NCI-H128 (cell line): ENCODE results near the gene TSHZ2.

Experiments
- DNase-seq: peaks from one replicate; lab custom pipeline; 2025; ENCODE audit not compliant: unreplicated experiment; lab: John Stamatoyannopoulos, UW

Gene TSHZ2

DNA sequence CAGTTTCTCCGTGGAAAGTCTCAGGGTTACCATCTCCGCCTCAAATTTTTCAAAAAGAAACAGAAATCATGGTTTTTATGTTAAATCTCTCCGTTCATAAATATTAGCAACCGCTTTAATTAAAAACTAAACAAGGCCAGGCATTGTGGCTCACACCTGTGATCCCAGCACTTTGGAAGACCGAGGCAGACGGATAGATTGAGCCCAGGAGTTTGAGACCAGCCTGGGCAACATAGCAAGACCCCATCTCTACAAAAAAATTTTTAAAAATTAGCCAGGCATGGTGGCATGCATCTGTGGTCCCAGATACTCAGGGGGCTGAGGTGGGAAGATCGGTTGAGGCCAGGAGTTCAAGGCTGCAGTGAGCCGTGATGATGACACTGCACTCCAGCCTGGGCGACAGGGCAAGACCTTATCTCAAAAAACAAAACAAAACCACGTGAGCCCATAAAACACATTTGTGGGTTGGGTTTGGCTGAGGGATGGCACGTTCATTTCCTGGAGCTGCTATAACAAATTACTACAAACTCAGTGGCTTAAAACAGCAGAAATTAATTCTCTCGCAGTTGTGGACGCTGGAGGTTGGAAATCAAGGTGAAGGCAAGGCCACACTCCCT, 398.3 kb downstream of the TSHZ2 start:
- no peak for DNase-seq

DNA sequence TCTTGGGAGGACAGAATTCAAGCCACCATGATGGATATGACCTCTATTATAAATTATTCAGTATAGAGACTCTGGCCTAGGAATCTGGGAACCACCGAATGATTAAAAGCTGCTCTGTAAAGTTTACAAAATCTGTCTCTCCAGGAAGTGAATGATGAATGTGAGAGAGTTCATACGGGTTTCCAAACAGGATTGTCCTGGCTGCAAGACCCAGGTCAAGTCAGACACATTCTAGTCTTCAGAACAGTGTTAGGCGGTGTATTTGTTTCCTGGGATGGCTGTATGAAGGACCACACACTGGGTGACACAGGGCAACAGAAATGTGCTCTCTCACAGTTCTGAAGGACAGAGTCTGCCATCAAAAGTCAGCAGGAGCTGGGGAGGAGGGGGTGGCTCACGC, 399.1 kb downstream of the TSHZ2 start:
- DNase-seq, result no peak

DNA sequence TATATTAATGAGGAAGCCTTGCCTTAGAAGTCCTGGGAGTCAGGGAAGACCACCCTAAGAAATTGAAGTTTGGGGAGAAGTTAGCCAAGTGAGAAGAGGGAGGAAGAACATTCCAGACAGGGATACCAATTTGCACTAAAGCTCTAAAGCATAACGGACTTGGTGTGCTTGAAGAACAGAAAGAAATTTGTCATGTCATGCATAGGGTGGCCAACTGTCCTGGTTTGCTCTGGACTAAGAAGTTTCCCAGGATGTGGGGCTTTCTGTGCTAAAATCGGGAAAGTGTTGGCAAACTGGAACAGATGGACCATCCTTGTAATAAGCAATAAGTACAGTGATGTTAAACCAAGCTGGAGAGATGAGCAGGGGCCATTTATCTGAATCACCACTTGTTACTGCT, 403.9 kb downstream of the TSHZ2 start:
- DNase-seq, result no peak

DNA sequence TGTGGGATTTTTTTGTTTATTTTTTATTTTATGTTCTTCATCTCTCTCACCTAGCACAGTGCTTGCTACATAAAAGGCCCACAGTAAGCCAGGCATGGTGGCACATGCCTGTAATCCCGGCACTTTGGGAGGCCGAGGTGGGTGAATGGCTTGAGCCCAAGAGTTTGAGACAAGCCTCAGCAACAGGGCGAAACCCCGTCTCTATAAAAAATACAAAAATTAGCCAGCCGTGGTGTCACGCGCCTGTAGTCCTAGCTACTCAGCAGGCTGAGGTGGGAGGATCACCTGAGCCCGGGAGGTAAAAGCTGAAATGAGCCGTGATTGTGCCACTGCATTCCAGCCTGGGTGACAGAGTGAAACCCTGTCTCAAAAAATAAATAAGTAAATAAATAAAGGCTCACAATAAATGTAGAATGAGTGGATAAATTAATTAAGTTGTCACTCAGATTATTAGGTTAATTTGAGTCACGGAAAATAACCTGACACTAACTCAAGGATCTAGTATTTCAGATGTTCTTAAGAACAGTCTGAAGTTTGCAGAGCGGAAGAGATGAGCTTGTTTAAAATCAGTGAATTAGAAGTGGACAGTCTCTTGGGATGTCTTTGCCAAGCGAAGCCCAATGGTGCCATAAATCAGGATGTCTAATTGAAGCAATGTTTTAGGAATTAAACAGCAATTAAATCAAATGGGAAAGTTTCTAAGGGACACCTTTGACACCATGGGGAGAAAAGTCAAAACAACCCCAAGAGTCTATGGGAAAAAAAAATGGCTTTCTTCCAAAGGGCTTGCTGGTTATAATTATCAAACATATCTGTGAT, 407.1 kb downstream of the TSHZ2 start:
- no peak for DNase-seq

DNA sequence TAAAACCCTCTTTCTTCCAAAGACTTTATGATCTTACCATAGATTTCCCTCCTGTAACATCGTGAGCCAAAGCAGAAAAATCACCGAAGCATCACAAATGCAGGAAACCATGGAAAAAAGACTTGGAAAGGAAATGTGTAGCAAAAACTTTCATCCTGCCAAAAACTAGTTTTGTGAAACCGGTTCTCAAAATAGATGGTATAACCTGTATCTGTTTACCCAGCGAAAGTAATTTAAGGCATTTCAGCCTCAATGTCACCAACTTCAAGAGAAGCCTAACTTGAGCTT, 407.6 kb downstream of the TSHZ2 start:
- DNase-seq, result no peak

DNA sequence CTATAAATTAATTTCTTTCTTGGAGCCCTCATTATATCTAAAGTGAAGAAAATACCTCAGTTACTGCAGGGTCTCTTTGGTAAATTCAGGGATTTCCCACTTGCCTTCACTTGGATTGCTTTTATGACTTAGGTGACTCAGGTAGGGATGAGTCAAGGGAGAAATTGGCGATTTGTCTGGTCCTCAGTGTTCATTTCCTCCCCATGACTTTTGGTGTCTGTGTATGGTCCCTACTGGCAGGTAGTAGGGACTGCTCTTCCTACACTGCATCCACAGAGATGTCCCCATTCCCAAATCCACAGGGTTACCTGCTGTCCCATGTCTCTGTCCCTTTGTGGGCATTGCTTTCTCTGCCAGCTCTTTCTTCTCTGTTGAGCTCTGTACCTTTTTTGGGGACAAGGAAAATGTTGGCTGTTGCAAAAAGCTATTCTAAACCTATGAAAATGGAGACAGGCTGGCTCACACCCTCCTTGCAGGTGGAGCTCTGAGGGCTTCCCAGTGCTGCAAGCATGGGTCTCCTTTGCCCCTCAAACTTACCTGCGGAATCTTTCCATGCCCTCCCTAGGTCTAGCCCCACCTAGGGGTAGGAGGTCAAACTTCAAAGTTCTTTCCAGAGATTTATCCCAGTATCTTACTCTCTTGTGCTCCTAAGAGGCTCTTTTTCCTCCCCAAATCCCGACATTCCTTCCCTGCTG, 409.6 kb downstream of the TSHZ2 start:
- DNase-seq, result no peak

DNA sequence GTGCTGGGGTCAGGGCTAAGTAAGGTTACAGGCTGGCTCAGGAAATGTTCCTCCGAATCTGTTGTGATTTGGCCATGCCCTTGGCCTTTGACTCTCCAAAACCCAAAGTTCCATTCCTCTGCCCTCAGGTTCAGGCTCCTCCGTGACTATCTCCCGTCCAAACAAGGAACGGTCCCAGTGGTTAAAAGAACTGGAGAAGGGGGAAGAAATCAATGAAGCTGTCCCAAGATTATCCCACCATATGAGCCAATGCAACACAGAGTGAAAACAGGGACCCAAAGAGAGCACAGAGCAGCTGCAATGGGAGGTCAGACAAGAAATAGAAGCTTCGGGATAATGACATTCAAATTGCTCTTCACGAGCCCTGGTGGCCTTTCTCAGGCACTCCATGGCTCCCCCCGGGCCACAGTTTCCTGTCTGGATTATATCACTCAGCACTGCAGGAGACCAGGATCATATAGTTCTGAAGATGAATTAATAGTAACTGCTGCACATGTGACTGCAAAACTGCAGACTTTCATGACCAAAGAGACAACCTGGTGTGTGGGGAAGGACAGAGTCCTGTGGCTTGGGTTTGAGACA, 410.2 kb downstream of the TSHZ2 start:
- no peak for DNase-seq

DNA sequence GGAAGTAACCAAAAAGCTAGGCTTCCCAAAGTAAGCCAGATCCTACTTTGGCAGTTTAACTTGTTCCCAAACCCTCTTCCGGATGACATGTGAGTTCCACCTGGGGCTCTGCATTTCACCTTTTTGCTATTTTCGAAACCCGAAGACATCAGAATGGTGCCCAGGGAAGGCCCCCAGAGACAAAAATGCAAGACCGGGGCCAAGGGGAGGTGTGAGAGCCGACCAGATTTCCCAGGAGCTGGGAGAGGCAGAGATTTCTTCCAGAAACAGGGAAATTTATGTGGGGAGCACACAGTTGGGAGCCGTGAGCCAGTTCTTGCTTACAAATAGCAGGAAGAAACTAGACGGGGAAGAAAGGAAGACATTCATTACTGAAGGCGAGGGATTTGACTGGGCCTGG, 411.8 kb downstream of the TSHZ2 start:
- no peak for DNase-seq

DNA sequence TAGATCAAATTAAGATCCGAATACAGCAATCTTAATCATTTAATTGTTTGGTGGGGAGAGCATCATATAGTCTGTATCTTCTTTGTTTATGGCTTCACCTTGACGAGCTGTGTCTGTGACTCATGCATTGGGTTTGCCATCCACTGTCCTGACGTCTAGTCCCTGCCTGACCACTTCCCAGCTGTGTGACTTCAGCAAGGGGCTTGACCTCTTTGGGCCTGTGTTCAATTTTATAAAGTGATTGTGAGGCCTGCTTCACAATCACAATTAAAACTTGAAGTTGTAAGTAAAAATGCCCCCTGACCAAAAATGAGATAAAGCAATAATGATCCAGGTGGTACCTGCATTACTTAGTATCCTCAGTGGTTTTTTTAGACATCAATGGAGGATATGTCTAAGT, 412.2 kb downstream of the TSHZ2 start:
- DNase-seq, result no peak

DNA sequence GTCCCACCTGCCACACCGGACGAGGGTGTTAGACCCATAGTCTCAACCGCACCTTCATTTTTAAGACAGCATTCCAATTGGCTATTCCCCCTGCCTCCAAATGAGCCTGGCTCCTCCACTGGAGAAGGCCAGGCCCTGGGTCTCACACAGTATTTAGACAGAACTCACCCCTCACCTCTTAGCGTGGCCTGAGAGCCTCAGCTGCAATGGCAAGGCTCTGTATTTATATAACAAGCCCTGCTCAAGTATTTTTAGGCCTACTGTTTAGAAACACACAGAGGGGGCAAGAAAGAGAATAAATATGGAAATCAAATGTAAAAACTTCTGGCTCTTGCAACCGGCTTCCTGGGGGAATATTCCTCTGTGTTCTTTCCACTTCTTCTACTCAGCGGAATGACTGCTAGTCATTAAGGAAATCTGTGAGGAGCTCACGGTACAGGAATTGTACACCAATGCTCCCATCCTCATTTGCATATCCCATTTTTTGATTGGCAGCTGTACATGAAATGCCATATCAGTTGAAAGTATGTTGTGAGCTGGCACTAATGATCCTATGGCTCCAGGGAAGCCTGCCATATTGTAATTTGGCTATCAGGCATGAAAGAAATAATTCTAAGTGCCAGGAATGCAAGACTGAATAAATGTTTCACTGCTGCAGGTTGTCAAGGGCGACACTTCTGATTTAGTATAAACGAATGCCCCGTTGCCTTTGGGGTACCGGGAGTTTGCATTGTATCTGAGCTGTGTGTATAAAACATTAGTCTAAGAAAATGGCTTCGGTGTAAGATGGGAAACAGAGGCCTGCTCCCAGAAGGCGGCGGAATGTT, 414.0 kb downstream of the TSHZ2 start:
- DNase-seq, result no peak

DNA sequence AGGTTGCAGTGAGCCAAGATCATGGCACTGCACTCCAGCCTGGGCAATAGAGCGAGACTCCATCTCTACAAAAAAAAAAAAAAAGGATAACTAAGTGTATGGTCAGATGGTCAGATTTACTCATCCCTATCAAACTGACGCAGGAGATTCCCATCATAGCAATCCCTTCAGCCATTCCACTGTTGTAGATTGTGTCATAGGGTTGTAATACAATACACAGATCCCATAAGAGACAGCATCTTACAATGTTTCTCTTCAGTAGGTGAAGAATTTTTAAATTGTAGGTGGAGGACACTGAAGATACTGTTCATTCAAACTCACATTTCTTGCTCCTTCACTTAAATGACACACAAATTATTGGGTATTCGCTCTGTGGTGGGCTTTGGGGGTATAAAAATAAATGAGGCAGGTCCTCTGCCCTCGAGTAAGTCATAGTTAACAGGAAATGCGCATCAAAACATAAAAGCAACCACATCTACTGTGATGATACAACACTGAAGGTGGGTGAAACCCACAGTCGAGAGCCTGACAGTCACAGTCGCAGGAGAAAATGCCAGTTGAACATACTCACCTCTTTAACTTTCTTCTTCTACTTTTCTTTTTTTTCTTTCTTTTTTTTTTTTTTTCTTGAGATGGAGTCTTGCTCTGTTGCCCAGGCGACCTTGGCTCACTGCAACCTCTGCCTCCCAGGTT, 416.0 kb downstream of the TSHZ2 start:
- DNase-seq, result no peak

DNA sequence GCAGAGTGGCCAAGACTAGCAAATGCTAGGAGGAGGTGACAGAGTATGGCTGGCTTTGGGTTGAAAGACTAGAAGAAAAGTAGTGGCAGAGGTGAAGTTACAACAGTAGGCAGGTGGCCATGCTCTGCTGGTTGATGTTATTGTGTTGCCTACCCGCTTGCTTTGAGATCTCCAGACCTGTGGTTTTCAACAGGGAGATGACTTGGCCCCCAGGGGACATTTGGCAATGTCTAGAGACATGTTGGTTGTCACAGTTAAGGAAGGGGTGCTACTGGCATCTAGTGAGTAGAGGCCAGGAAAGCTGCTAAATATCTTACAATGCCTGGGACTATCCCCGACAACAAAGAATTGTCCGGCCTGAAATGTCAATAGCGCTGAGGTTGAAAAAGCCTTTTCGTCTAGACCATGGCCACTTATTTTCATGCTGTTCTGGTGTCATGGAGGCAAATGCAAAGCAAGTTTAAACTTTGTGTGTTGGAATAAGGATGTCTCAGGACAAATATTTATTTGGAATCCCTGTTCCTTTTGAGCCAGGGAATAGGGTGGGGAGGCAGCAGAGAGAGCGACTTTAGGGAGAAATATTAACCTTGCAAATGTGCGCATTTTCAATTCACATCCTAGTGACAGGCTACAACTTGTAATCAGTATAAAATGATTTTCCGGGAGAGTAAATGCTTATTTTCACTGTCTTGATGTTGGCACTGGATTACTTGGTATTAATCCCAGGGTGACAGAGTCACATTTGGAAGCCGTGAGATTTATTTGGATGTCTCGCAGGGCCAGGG, 417.6 kb downstream of the TSHZ2 start:
- DNase-seq, result no peak

DNA sequence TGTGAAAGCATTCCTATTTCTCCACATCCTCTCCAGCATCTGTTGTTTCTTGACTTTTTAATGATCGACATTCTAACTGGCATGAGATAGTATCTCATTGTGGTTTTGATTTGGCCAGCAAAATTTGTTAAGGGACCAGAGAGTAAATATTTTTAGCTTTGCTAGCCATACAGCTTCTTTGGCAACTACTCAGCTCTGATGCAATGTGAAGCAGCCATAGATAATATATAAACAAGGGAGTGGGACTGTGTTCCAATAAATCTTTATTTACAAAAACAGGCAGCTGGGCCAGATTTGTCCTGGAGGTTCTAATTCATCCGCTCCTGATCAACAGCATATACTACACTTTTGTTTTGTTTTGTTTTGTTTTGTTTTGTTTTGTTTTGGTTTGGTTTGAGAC, 418.6 kb downstream of the TSHZ2 start:
- no peak for DNase-seq

DNA sequence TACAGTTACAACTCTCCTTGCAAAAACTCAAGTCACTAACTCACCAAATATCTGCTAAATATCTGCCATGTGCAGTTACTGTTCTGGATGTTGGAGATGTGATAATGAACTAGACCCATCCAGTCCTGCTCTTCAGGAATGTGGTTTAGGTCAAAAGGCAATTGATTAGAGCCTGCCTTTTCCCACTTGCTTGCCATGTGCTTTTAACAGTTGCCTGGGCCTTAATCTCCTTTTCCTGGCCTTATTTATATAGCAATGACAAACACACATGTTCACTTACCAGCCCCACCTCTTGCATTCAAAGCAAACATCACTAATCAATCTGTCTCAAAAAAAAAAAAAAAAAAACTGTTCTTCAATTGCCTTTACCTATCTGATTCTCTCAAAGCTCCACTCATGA, 422.3 kb downstream of the TSHZ2 start:
- DNase-seq, result no peak

DNA sequence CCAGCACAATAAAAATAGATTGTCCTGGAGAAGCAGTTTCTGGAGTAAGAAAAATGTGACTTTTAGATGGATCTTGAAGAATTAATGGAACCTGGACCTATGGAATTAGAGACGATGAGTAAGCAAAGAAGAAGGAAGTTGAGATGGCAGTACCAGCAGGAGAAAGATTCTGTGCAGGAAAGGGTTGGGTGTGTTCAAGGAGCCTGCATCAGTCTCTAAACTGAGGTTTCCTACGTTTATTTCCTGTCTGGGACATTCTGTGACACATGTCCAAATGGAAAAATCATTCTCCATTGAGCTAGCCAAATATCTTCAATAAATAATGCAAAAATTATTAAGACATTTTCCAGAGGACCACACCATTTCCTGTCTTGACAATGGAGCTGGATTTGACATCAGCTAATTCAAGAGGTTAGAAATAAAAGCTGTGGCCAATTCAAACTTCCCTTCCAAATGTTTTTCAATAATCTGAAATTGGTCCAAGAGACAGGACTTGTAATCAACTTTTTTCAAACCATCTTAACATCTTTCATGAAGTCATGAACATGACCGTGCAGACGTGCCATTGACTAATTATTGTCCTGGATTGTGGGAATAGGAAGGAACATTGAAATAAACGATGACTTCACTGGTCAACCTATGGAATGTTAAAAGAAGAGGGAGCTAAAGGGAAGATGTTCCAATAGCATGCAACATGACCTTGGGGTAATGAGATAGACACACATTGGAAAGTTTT, 423.2 kb downstream of the TSHZ2 start:
- DNase-seq, result no peak

DNA sequence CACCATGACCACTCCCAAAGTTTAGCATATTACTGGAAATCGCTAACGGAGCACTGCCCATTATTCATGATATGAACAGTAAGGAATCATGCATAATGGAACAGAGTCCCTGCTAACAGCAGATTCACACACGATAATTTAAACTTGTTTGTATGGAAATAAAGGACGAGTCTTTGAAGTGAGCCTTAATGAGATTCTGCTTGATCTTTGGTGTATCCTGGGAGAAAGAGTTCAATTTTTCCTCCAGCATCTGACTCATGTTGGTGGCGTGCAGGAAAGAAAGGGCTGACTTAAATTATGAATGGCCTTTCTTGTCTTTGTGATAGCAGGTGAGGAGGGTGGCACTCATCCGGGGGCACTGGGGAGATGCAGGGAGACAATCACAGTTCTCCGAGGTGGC, 426.9 kb downstream of the TSHZ2 start:
- no peak for DNase-seq

DNA sequence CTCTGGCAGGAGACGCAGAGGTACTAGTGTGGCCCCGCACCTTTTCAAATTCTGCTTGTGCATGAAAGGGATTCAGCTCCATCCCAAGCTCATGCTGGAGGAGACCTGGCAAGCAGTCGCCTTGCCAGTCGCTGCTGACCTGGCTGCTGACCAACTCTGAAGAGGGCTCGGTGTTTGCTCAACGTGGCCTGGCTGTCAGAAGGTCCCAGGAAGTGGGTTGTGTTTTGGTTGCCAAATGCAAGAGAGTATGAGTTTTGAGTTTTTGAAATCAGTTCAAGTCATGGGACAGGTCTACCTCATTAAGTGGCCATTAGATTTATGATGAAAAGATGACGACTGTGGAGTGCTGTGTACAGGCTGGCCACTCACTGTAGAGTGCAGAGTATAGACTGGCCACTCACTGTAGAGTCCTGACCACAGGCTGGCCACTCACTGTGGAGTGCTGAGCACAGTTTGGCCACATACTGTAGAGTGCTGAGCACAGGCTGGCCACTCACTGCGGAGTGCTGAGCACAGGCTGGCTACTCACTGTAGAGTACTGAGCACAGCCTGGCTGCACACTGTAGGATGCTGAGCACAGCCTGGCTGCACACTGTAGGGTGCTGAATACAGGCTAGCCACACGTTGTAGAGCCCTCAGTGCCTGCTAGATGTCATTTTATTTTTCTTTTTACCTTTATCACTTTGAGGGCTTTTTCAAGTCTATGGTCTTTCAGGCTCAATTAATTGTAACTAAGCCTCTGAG, 427.6 kb downstream of the TSHZ2 start:
- DNase-seq, result no peak

DNA sequence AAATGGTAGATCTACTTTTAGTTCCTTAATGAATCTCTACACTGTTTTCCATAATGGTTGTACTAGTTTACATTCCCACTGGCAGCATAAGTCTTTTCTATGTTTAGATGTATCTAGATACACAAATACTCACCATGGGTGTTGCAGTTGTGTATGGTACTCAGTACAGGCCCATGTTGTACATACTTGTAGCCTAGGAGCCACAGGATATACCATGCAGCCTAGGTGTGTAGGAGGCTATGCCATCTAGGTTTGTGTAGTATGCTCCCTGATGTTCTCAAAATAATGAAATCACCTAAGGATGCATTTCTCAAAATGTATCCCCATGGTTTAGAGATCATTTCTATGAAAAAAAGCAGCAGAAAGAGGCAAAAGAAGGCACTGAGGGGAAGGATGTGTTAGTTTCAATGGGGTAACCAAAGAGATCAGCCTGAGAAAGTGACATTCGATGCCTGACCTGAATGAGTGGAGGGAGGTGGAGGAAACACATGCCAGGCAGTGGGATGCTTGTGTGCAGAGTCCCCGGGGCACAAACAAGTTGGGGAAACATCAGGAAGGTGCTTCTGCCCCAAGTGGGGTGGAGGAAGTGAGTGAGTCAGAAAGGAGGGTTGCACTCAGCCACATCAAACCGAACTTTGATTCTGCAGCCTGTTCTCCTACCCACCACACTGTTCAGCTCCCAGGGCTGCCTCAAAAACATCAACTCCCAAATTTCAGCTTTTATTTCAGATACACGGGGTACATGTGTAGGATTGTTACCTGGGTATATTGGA, 430.3 kb downstream of the TSHZ2 start:
- no peak for DNase-seq
